Activated T-cell treated with anti-CD3 and anti-CD28 coated beads, Interleukin-2, amount 50 U/mL, for 4 hours (primary cell): ENCODE measurements around the gene ALDH5A1. TPM values are rescaled to one million over a fixed set of nuclear protein-coding genes. Genes with fewer than 3 reads are reported as not detected.

Source experiments
- ATAC-seq, 2 donors: fragments of 200-7000 bp; cut with Tn5 transposase; one replicate each; pipeline ENCODE4 v1.10.0; 2021
- DNase-seq: peaks from one replicate; pipeline ENCODE4 v3.0.0-alpha.2; 2020
- H3K27me3 Mint-ChIP-seq: one replicate; pipeline ENCODE4 v1.8.0; 2021; ENCODE audit warnings: low read depth, mixed read lengths
- H3K36me3 Mint-ChIP-seq: one replicate; pipeline ENCODE4 v1.8.0; 2022; ENCODE audit warnings: mixed read lengths; ENCODE audit not compliant: insufficient read depth
- H3K4me1 Mint-ChIP-seq: one replicate; pipeline ENCODE4 v1.8.0; 2021; ENCODE audit warnings: low read depth, mixed read lengths
- H3K4me3 Mint-ChIP-seq: one replicate; pipeline ENCODE4 v1.8.0; 2021; ENCODE audit warnings: mild to moderate bottlenecking, moderate library complexity, mixed read lengths
- H3K9me3 Mint-ChIP-seq: one replicate; pipeline ENCODE4 v1.8.0; 2021; ENCODE audit warnings: mixed read lengths
- total RNA-seq, 3 donors: library from RNA; stranded (reverse); gene quantifications; one replicate each; pipeline ENCODE4 v1.2.1, GENCODE V29; 2021

The ALDH5A1 gene
- total RNA-seq, 3 donors from 2014 or later, result 10.4 to 12.4 (median 11.2) TPM

DNA sequence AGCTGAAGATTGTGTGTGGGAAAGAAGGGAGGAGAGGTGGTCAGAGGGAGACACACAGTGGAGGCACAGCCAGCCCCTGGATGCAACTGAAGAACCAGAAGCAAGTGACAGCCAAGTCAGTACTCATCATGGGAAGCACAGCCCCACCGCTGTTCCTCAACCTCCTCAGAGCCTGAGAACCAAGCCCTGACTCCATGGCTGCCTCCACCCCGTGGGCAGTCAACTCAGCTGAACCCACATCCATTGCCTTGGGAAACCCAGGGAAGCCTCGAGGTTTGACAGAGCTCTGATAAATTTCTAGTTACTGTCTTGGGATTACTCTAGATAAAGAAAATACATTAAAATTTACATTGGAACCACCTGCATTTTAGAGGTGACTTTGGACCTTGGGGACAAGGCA is 29.6 kb downstream of the ALDH5A1 start:
- Mint-ChIP-seq H3K9me3 (no peaks in the 10 kb centered on the region), H3K36me3 (no peaks in the 10 kb centered on the region), H3K4me1 (peaks cover 7% of the 10 kb centered on the region), H3K27me3 (no peaks in the 10 kb centered on the region), H3K4me3 (no peak overlapping the region)
- DNase-seq (no peak), ATAC-seq (no peak)

GRCh38 chr6:24524805-24525204 is 30.0 kb downstream of the ALDH5A1 start:
- H3K4me3 Mint-ChIP-seq, result no peak overlapping the region
- DNase-seq (no peak), ATAC-seq (no peak)
- peaks cover under 1% of the 10 kb centered on the region for H3K36me3 Mint-ChIP-seq
- H3K9me3 Mint-ChIP-seq, result no peaks in the 10 kb centered on the region
- no peaks in the 10 kb centered on the region for H3K27me3 Mint-ChIP-seq
- peaks cover 7% of the 10 kb centered on the region for H3K4me1 Mint-ChIP-seq

DNA sequence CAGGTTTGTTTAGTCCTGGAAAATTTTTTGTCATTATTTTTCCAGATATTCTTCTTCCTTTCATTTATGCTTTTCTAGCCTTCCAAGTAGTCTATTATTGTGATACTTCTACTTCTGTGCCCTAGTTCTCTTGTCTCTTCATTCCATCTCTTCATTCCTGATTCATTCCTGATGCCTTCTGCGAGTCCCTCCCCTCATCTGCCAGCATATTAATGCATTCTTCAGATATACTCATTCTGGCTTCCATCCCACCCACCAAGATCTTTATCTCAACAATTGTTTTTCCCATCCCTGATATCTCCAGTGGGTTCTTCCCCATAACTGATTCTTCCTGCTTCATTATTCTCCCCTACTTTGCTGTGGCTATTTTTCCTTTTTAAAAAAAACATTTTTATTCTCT is 35.2 kb downstream of the ALDH5A1 start:
- Mint-ChIP-seq H3K27me3 (no peaks in the 10 kb centered on the region), H3K4me3 (no peak overlapping the region)
- no peak for ATAC-seq

GRCh38 chr6:24534329-24534728 is 39.6 kb downstream of the ALDH5A1 start:
- no peak for ATAC-seq
- Mint-ChIP-seq H3K9me3 (no peaks in the 10 kb centered on the region), H3K36me3 (peaks cover 37% of the 10 kb centered on the region)

More for the DNA sequence above, 35.2 kb downstream of the ALDH5A1 start:
- H3K9me3 Mint-ChIP-seq, result no peaks in the 10 kb centered on the region
- peaks cover 30% of the 10 kb centered on the region for H3K36me3 Mint-ChIP-seq
- no peak for DNase-seq
- H3K4me1 Mint-ChIP-seq, result peaks cover 5% of the 10 kb centered on the region

GRCh38 chr6:24535210-24535609 is 40.4 kb downstream of the ALDH5A1 start:
- H3K36me3 Mint-ChIP-seq, result peaks cover 32% of the 10 kb centered on the region

More at GRCh38 chr6:24534329-24534728, 39.6 kb downstream of the ALDH5A1 start:
- Mint-ChIP-seq H3K27me3 (no peaks in the 10 kb centered on the region), H3K4me3 (no peak overlapping the region), H3K4me1 (no peaks in the 10 kb centered on the region)
- no peak for DNase-seq

DNA sequence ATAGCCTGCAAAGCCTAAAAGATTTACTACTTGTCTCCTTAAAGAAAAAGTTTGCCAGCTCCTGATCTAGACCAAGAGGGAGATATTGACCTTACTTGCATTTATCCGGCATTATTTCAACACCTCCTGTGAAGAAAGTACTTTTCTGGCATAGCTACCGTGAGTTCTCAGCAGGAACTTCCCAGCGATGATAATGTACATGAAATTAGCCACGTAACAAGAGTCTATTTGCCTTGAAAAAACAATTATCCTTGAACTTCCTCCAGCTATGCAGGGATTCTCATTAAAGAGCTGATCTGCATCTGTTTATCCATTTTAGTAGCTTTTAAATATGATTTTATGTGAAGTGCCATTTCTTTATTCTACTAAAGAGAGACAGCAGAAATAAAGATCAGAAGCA is 41.7 kb downstream of the ALDH5A1 start:
- no peak for DNase-seq
- no peak overlapping the region for H3K4me3 Mint-ChIP-seq
- no peaks in the 10 kb centered on the region for H3K9me3 Mint-ChIP-seq
- H3K27me3 Mint-ChIP-seq, result no peaks in the 10 kb centered on the region
- ATAC-seq, result no peak
- H3K36me3 Mint-ChIP-seq, result peaks cover 27% of the 10 kb centered on the region
- H3K4me1 Mint-ChIP-seq, result no peaks in the 10 kb centered on the region

More at GRCh38 chr6:24535210-24535609, 40.4 kb downstream of the ALDH5A1 start:
- no peaks in the 10 kb centered on the region for H3K4me1 Mint-ChIP-seq
- no peaks in the 10 kb centered on the region for H3K9me3 Mint-ChIP-seq
- H3K27me3 Mint-ChIP-seq, result no peaks in the 10 kb centered on the region
- DNase-seq (no peak), ATAC-seq (no peak)
- no peak overlapping the region for H3K4me3 Mint-ChIP-seq

DNA sequence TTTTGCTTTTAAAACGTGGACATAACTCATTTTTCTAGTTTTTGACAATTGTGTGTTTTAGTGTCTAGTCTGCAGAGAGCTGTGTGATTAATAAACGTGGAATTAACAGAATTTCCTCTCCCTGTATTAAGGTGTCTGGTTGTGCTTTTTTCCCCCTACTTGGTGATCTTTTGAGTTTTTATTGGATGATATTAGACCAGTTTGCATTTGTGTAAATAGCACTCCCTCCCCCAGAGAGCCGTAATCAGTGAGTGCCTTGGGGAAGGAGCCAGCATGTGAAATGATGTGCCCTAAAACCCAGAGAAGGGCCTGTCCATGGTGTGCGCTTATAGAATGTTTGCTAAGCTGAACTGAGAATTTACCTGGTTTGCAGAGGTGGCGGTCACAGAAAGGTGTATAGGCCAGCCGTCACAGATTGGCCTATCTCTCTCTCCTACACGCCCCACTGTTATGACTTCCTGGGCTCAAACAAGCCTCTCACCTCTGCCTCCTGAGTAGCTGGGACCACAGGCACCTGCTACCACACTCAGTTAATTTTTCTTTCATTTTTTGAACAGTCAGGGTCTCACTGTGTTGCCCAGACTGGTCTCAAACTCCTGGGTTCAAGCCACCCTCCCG is 42.4 kb downstream of the ALDH5A1 start:
- ATAC-seq (no peak), DNase-seq (no peak)
- no peaks in the 10 kb centered on the region for H3K4me1 Mint-ChIP-seq
- H3K27me3 Mint-ChIP-seq, result no peaks in the 10 kb centered on the region
- H3K4me3 Mint-ChIP-seq, result no peak overlapping the region
- peaks cover 23% of the 10 kb centered on the region for H3K36me3 Mint-ChIP-seq
- H3K9me3 Mint-ChIP-seq, result no peaks in the 10 kb centered on the region

GRCh38 chr6:24537771-24538385 is 43.1 kb downstream of the ALDH5A1 start:
- H3K36me3 Mint-ChIP-seq, result peaks cover 20% of the 10 kb centered on the region
- DNase-seq (no peak), ATAC-seq (no peak)
- H3K4me1 Mint-ChIP-seq, result no peaks in the 10 kb centered on the region
- H3K27me3 Mint-ChIP-seq, result no peaks in the 10 kb centered on the region
- H3K4me3 Mint-ChIP-seq, result no peak overlapping the region
- H3K9me3 Mint-ChIP-seq, result no peaks in the 10 kb centered on the region

DNA sequence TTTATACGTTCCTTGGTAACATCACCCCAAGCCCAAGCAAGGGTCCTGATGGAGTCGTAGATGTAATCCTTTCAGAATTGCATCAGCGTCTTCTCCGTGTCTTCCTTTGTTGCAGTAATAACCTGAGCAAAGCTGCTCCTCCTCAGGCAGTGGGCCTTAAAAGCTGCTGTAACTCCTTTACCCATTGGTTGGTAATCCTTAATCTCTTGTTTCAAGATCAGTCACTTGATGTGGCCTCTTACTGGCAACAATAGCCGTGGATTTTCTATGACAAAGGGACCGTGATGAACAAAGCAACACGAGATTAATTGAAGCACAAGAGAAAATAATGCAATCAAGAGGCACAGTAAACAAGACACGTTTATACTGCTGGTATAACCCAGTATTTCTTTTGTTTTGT is 44.6 kb downstream of the ALDH5A1 start:
- DNase-seq, result no peak
- Mint-ChIP-seq H3K4me3 (no peak overlapping the region), H3K9me3 (no peaks in the 10 kb centered on the region), H3K27me3 (no peaks in the 10 kb centered on the region), H3K4me1 (no peaks in the 10 kb centered on the region), H3K36me3 (peaks cover 12% of the 10 kb centered on the region)
- ATAC-seq, result no peak

DNA sequence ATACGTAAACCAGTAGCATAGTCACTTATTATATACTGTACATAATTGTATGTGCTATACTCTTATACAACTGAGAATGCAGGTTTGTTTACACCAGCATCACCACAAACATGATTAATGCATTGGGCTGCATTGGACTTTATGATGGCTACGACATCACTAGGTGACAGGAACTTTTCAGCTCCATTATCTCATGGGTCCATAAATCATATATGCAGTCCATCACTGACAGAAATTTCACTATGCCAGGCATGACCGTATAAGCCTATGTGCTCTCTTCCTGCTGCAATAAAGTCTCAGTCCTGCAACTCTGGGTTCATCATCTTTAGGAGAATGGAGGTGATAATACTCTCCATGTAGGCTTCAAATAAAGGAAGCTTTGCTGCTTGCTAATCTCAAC is 45.4 kb downstream of the ALDH5A1 start:
- H3K4me1 Mint-ChIP-seq, result no peaks in the 10 kb centered on the region
- no peaks in the 10 kb centered on the region for H3K9me3 Mint-ChIP-seq
- no peak overlapping the region for H3K4me3 Mint-ChIP-seq
- H3K36me3 Mint-ChIP-seq, result peaks cover 5% of the 10 kb centered on the region
- H3K27me3 Mint-ChIP-seq, result no peaks in the 10 kb centered on the region
- ATAC-seq, result no peak
- DNase-seq, result no peak

DNA sequence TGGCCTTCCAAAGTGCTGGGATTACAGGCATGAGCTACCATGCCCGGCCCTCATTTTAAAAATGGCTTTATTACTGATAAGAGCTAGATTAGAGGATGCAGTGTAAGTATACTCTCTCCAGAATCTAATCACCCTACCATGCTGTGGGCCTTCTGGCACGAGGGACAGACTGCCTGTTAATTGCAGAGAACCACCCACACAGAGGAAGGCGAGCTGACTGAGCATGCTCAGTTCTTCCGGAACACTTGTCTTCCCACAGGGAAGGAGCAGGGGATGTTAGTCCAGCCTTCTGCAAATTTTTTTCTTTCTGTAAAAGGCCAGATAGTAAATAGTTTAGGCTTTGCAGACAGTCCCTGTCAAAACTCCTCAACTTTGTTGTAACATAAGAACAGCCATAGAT is 48.9 kb downstream of the ALDH5A1 start:
- Mint-ChIP-seq H3K36me3 (peaks cover 3% of the 10 kb centered on the region), H3K4me3 (no peak overlapping the region), H3K27me3 (peaks cover 21% of the 10 kb centered on the region), H3K4me1 (peaks cover 7% of the 10 kb centered on the region), H3K9me3 (no peaks in the 10 kb centered on the region)
- ATAC-seq, result no peak
- no peak for DNase-seq

GRCh38 chr6:24545183-24545582 is 50.4 kb downstream of the ALDH5A1 start:
- H3K9me3 Mint-ChIP-seq, result no peaks in the 10 kb centered on the region
- no peak overlapping the region for H3K4me3 Mint-ChIP-seq
- H3K36me3 Mint-ChIP-seq, result no peaks in the 10 kb centered on the region
- peaks cover 7% of the 10 kb centered on the region for H3K4me1 Mint-ChIP-seq
- no peak for ATAC-seq
- DNase-seq, result no peak
- peaks cover 22% of the 10 kb centered on the region for H3K27me3 Mint-ChIP-seq

- DNase-seq, result no peak
Measured at GRCh38 chr6:24545691-24546090, 50.9 kb downstream of the ALDH5A1 start.

GRCh38 chr6:24546439-24546838 is 51.7 kb downstream of the ALDH5A1 start:
- H3K4me3 Mint-ChIP-seq, result no peak overlapping the region
- DNase-seq (no peak), ATAC-seq (no peak)
- no peaks in the 10 kb centered on the region for H3K36me3 Mint-ChIP-seq
- no peaks in the 10 kb centered on the region for H3K9me3 Mint-ChIP-seq
- H3K27me3 Mint-ChIP-seq, result peaks cover 22% of the 10 kb centered on the region
- peaks cover 7% of the 10 kb centered on the region for H3K4me1 Mint-ChIP-seq

More at GRCh38 chr6:24545691-24546090, 50.9 kb downstream of the ALDH5A1 start:
- peaks cover 7% of the 10 kb centered on the region for H3K4me1 Mint-ChIP-seq
- H3K9me3 Mint-ChIP-seq, result no peaks in the 10 kb centered on the region
- ATAC-seq, result no peak
- H3K4me3 Mint-ChIP-seq, result no peak overlapping the region
- H3K27me3 Mint-ChIP-seq, result peaks cover 22% of the 10 kb centered on the region
- no peaks in the 10 kb centered on the region for H3K36me3 Mint-ChIP-seq

DNA sequence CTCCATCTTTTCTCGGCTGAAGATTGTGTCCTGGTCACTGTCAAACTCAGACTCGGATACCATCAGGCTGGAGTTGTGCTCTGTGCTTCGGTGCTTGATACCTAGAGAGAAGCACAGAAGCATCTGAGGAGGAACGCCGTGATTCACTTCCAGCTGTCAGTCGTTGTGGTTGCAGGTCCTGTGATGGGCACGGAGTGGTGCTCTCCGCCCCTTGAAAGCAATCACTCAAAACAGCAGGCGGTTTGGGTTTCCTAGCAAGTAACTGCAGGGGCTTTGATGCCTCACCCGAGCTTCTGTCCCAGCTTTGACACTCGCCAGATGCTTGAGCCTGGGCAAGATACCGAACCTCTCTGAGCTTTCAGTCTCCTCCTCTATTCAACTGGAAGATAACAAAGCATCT is 52.5 kb downstream of the ALDH5A1 start:
- H3K36me3 Mint-ChIP-seq, result no peaks in the 10 kb centered on the region
- H3K27me3 Mint-ChIP-seq, result peaks cover 22% of the 10 kb centered on the region
- no peaks in the 10 kb centered on the region for H3K9me3 Mint-ChIP-seq
- ATAC-seq, result peak; percentile 93 to 97
- H3K4me3 Mint-ChIP-seq, result no peak overlapping the region
- peak; percentile 18 for DNase-seq
- peaks cover 7% of the 10 kb centered on the region for H3K4me1 Mint-ChIP-seq
